ENCODE measurements around the gene RCE1. TPM values are rescaled to one million over a fixed set of nuclear protein-coding genes. Genes with fewer than 3 reads are reported as not detected.
A peak's percentile ranks its signal among the peaks of the same experiment; 100 is the strongest.

Gene RCE1
- total RNA-seq, 1 experiment from 2014 or later = 20.3 TPM

DNA sequence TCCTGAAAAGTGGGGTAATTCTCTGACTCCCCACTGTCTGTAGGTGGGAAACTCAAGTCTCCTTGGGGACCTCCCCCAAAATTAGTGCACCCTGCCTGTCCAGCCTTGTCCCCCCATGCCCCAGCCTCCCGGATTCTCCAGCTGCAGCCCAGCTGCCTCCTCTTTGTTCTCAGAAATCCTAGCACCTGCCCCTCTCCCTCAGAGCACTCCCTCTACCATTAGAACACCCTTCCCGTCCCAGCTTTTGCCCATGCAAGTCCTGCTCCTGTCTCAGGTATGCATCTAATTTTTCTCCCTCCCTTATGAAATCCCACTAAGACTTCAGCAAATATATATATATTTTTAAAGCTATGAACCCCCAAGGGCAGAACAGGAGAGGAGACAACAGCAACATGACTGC is 50.9 kb downstream of the RCE1 start:
- Histone ChIP-seq H3K27me3 (no peaks in the 10 kb centered on the region), H3K4me3 (no peak overlapping the region), H3K36me3 (no peaks in the 10 kb centered on the region), H3K4me1 (peaks cover 30% of the 10 kb centered on the region), H3K27ac (0 out of 2 replicates have a peak overlapping the region, but pooled peaks have one; percentile 20), H3K9me3 (replicated peaks) (no peaks in the 10 kb centered on the region)
- peak; percentile 23 to 57 for DNase-seq

Other genes with a start within 250 kb of the RCE1 start
- 68.7 and 70.5 TPM in 2 replicates for gene RBM14, start 226.8 kb upstream of the RCE1 start, total RNA-seq (2014; rRNA removed; shearing (Covaris generic))
- gene RBM4, start 204.7 kb upstream of the RCE1 start, total RNA-seq (2014; rRNA removed; shearing (Covaris generic)) = 154 and 155 TPM in 2 replicates
- 23.7 and 24.7 TPM in 2 replicates for gene RBM4B, start 165.6 kb upstream of the RCE1 start, total RNA-seq (2014; rRNA removed; shearing (Covaris generic))
- gene SPTBN2, start 114.2 kb upstream of the RCE1 start, total RNA-seq (2014; rRNA removed; shearing (Covaris generic)) = 4.8 and 8.5 TPM in 2 replicates
- 15.6 and 15.9 TPM in 2 replicates for gene LRFN4, start 13.6 kb downstream of the RCE1 start, total RNA-seq (2014; rRNA removed; shearing (Covaris generic))
- 19.9 and 22.9 TPM in 2 replicates for gene PC, start 114.9 kb downstream of the RCE1 start, total RNA-seq (2014; rRNA removed; shearing (Covaris generic))
- not detected in 2 replicates for gene C11orf86, start 131.9 kb downstream of the RCE1 start, total RNA-seq (2014; rRNA removed; shearing (Covaris generic))
- gene SYT12, start 179.7 kb downstream of the RCE1 start, total RNA-seq (2014; rRNA removed; shearing (Covaris generic)) = 0.06 and 0.13 TPM in 2 replicates
- not detected in 2 replicates for gene RHOD, start 213.4 kb downstream of the RCE1 start, total RNA-seq (2014; rRNA removed; shearing (Covaris generic))

Data from SJCRH30 (cell line).